ENCODE measurements around the gene MYH11.

DNA sequence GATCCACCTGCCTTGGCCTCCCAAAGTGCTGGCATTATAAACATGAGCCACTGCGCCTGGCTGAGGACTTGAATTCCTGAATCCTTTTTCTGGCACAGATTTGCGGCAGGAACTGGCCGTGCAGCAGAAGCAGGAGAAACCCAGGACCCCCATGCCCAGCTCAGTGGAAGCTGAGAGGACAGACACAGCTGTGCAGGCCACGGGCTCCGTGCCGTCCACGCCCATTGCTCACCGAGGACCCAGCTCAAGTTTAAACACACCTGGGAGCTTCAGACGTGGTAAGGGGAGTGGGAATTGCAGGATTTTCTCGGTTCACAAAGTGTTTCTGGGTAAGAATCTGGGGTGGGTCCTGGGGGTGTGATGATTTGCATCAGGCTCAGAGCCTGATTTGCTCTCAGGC lies 165.8 kb downstream of the MYH11 start:
- TF ChIP-seq CTCF (IDR thresholded peaks at IDR 0.05) (no peak), ZFX (IDR thresholded peaks at IDR 0.05; ENCODE audit: borderline replicate concordance) (no peak)
